SK-N-SH (cell line): Measurements from ENCODE around the gene PBX3. TPM values are rescaled to one million over a fixed set of nuclear protein-coding genes. Genes with fewer than 3 reads are reported as not detected.

ENCODE experiments used
- CTCF ChIA-PET: fragments of 300-600, 350-600 bp; formaldehyde crosslinking; extraction: SDS; loops from one replicate; lab custom pipeline; 2021; lab: Yijun Ruan, JAX
- POLR2A ChIA-PET: fragments of 350-600 bp; sonication (Branson Sonifier 250); formaldehyde crosslinking; extraction: SDS; loops from one replicate; lab custom pipeline; 2020; ENCODE audit warnings: antibody characterized with exemption, inconsistent platforms; lab: Yijun Ruan, JAX
- DNase-seq: peaks from one replicate; pipeline ENCODE4 v3.0.0; 2012
- H2AFZ ChIP-seq: fragments of 200-600 bp; sonication (generic); 2 replicates; pipeline ENCODE4 v1.8.1; 2016; ENCODE audit warnings: antibody characterized with exemption, mild to moderate bottlenecking, low read depth
- H3F3A ChIP-seq: fragments of 200-600 bp; sonication (generic); replicated peaks from 2 replicates; pipeline ENCODE3; 2016; ENCODE audit warnings: antibody characterized with exemption, mild to moderate bottlenecking; ENCODE audit not compliant: insufficient read depth
- H3K27ac ChIP-seq, 2 experiments: fragments of 200-500 bp in 1 of 2; fragments of 200-600 bp in 1 of 2; sonication (Bioruptor generic) in 1 of 2; sonication (generic), shearing (Covaris generic) in 1 of 2; 2 replicates each; pipeline versions ENCODE4 v1.5.1 to v1.6.1; 2014 to 2016; ENCODE audit warnings: low read depth in 2 of 2, inconsistent platforms in 1 of 2, low read length in 1 of 2, mild to moderate bottlenecking in 1 of 2, mixed read lengths in 1 of 2
- H3K27me3 ChIP-seq: fragments of 200-600 bp; sonication (generic), shearing (Covaris generic); 2 replicates; pipeline ENCODE4 v1.6.1; 2016; ENCODE audit warnings: mixed run types; ENCODE audit not compliant: insufficient read depth
- H3K36me3 ChIP-seq, 2 experiments: fragments of 200-500 bp in 1 of 2; fragments of 200-600 bp in 1 of 2; sonication (Bioruptor generic) in 1 of 2; sonication (generic) in 1 of 2; replicated peaks in 1 of 2; 2 replicates each; pipeline versions ENCODE3 to v1.5.1; 2014 to 2016; ENCODE audit warnings: low read length in 1 of 2, mild to moderate bottlenecking in 1 of 2; ENCODE audit not compliant: insufficient read depth in 2 of 2, control insufficient read depth in 1 of 2
- H3K4me1 ChIP-seq, 2 experiments: fragments of 200-500 bp in 1 of 2; fragments of 200-600 bp in 1 of 2; sonication (Bioruptor generic) in 1 of 2; sonication (generic), shearing (Covaris generic) in 1 of 2; 2 replicates each; pipeline versions ENCODE4 v1.5.1 to v1.6.1; 2014 to 2016; ENCODE audit warnings: low read depth in 1 of 2, low read length in 1 of 2, mixed run types in 1 of 2; ENCODE audit not compliant: insufficient read depth in 2 of 2, control insufficient read depth in 1 of 2
- H3K4me2 ChIP-seq: fragments of 200-600 bp; sonication (generic), shearing (Covaris generic); 2 replicates; pipeline ENCODE4 v1.6.1; 2017; ENCODE audit warnings: mixed run types
- H3K4me3 ChIP-seq, 2 experiments: fragments of 200-500 bp in 1 of 2; fragments of 200-600 bp in 1 of 2; sonication (Bioruptor generic) in 1 of 2; sonication (generic), shearing (Covaris generic) in 1 of 2; 2 replicates each; pipeline versions ENCODE4 v1.5.1 to v1.8.1; 2014 to 2016; ENCODE audit warnings: low read depth in 2 of 2, inconsistent platforms in 1 of 2, low read length in 1 of 2, mild to moderate bottlenecking in 1 of 2, mixed read lengths in 1 of 2, moderate library complexity in 1 of 2
- H3K79me2 ChIP-seq: fragments of 200-600 bp; sonication (generic); 2 replicates; pipeline ENCODE4 v1.8.1; 2017; ENCODE audit warnings: mild to moderate bottlenecking; ENCODE audit not compliant: insufficient read depth
- H3K9ac ChIP-seq: fragments of 200-600 bp; sonication (generic); 2 replicates; pipeline ENCODE4 v1.6.1; 2017; ENCODE audit warnings: mixed run types
- H3K9me2 ChIP-seq: fragments of 200-600 bp; sonication (generic); 2 replicates; pipeline ENCODE4 v1.6.1; 2017; ENCODE audit warnings: mixed run types
- H3K9me3 ChIP-seq: fragments of 200-600 bp; sonication (generic); 2 replicates; pipeline ENCODE4 v1.6.1; 2017; ENCODE audit warnings: mixed run types, mild to moderate bottlenecking, moderate library complexity
- H4K20me1 ChIP-seq: fragments of 200-600 bp; sonication (generic); 2 replicates; pipeline ENCODE4 v1.6.1; 2017; ENCODE audit warnings: mild to moderate bottlenecking, mixed run types; ENCODE audit not compliant: insufficient read depth
- CHD2 ChIP-seq: fragments of 150-350 bp; IDR thresholded peaks from 2 replicates; pipeline ENCODE4 v1.6.1; 2018; ENCODE audit warnings: low read length; ENCODE audit not compliant: partially characterized antibody
- CTCF ChIP-seq: fragments of 200-600 bp; sonication (generic); IDR thresholded peaks from 2 replicates; pipeline ENCODE4 v1.6.1; 2017; ENCODE audit warnings: antibody characterized with exemption, mild to moderate bottlenecking, moderate library complexity
- EP300 ChIP-seq, 2 experiments: IDR thresholded peaks; 2 replicates each; pipeline versions ENCODE4 v1.4.0 to v1.6.1; 2012; ENCODE audit warnings: borderline replicate concordance in 1 of 2, low read depth in 1 of 2, low read length in 1 of 2
- FOSL2 ChIP-seq: IDR thresholded peaks from 2 replicates; pipeline ENCODE4 v1.4.0; 2012; ENCODE audit warnings: low read depth, mild to moderate bottlenecking, moderate library complexity, borderline replicate concordance
- FOXJ3 ChIP-seq: sonication (generic); formaldehyde crosslinking; IDR thresholded peaks from 2 replicates; pipeline ENCODE4 v1.5.1; 2020; ENCODE audit warnings: mild to moderate bottlenecking, missing genetic modification reagents
- FOXM1 ChIP-seq: IDR thresholded peaks from 2 replicates; pipeline ENCODE4 v1.4.0; 2012; ENCODE audit warnings: low read depth, mild to moderate bottlenecking
- GATA2 ChIP-seq: sonication (generic); formaldehyde crosslinking; IDR thresholded peaks from 2 replicates; pipeline ENCODE4 v1.5.0; 2020; ENCODE audit warnings: mild to moderate bottlenecking, missing genetic modification reagents
- JUND ChIP-seq: IDR thresholded peaks from 2 replicates; pipeline ENCODE4 v1.4.0; 2012
- MAX ChIP-seq: IDR thresholded peaks from 2 replicates; pipeline ENCODE4 v1.4.0; 2012; ENCODE audit warnings: low read depth
- MEF2A ChIP-seq: IDR thresholded peaks from 2 replicates; pipeline ENCODE4 v1.4.0; 2012; ENCODE audit warnings: low read depth, borderline replicate concordance
- MXI1 ChIP-seq: IDR thresholded peaks from 2 replicates; pipeline ENCODE4 v1.6.1; 2012; ENCODE audit warnings: mild to moderate bottlenecking, low read depth, low read length, improper control_type of control experiment
- NFIC ChIP-seq: IDR thresholded peaks from 2 replicates; pipeline ENCODE4 v1.4.0; 2012; ENCODE audit warnings: borderline replicate concordance
- NRF1 ChIP-seq: IDR thresholded peaks from 2 replicates; pipeline ENCODE4 v1.6.1; 2012; ENCODE audit warnings: low read depth, mild to moderate bottlenecking, low read length
- RAD21 ChIP-seq: IDR thresholded peaks from 2 replicates; pipeline ENCODE4 v1.6.1; 2012; ENCODE audit warnings: mild to moderate bottlenecking, low read length
- RXRA ChIP-seq: IDR thresholded peaks from 2 replicates; pipeline ENCODE4 v1.4.0; 2012; ENCODE audit warnings: low read depth, mild to moderate bottlenecking, borderline replicate concordance
- SIN3A ChIP-seq: IDR thresholded peaks from 2 replicates; pipeline ENCODE4 v1.6.1; 2012; ENCODE audit warnings: low read depth, mild to moderate bottlenecking, low read length, moderate library complexity, borderline replicate concordance
- TAF1 ChIP-seq: IDR thresholded peaks from 2 replicates; pipeline ENCODE4 v1.6.1; 2012; ENCODE audit warnings: low read depth, mild to moderate bottlenecking, low read length, moderate library complexity, borderline replicate concordance
- TEAD4 ChIP-seq: IDR thresholded peaks from 2 replicates; pipeline ENCODE4 v1.4.0; 2012; ENCODE audit warnings: mild to moderate bottlenecking, borderline replicate concordance; ENCODE audit not compliant: insufficient read depth
- USF2 ChIP-seq: fragments of 150-350 bp; IDR thresholded peaks from 2 replicates; pipeline ENCODE4 v1.6.1; 2017; ENCODE audit warnings: antibody characterized with exemption, low read length, low read depth, borderline replicate concordance
- ZBTB33 ChIP-seq: IDR thresholded peaks from 2 replicates; pipeline ENCODE4 v1.4.0; 2012; ENCODE audit warnings: low read depth, borderline replicate concordance
- whole genome bisulfite sequencing: methylation state at CpG from one replicate; pipeline ENCODE4 v1.1.6; 2017; ENCODE audit warnings: low lambda C conversion rate; 5-methylcytosine and 5-hydroxymethylcytosine counted together
- polyA plus RNA-seq, 3 experiments: library from polyadenylated mRNA; depleted of rRNA; stranded (reverse); fragments of >200 nt; gene quantifications; 2 replicates each; pipeline ENCODE4 v1.2.3, GENCODE V29; 2012

Gene PBX3
- polyA plus RNA-seq, 1 of the 3 experiments (the other 2 are of a cell fraction), result 73.0 TPM

- Histone ChIP-seq H3K79me2 (peaks cover 98% of the 10 kb centered on the region), H3K27me3 (no peaks in the 10 kb centered on the region), H2AFZ (no peak overlapping the region), H3K9ac (no peak overlapping the region), H4K20me1 (peaks cover 67% of the 10 kb centered on the region), H3F3A (peaks cover 19% of the 10 kb centered on the region), H3K27ac (peak overlapping the region; percentile 10 to 34; a peak in 2 of 4 replicates), H3K9me3 (no peaks in the 10 kb centered on the region), H3K9me2 (no peaks in the 10 kb centered on the region), H3K4me1 (peaks cover 0 to 10% of the 10 kb centered on the region in 2 experiments; a peak in 3 of 4 replicates), H3K36me3 (peaks cover 6 to 53% of the 10 kb centered on the region in 2 experiments), H3K4me2 (no peak overlapping the region), H3K4me3 (no peak overlapping the region)
- 90% methylated on average over 3 of the region's 3 CpGs for WGBS
- ChIA-PET CTCF (interaction anchor here (0.7 to 1.0 kb wide), 2 partner anchors 142 to 665 kb away, joined by 3 read pairs; no protein-coding TSS in a partner anchor), POLR2A (no interaction called here)
- no peak for DNase-seq
- TF ChIP-seq SIN3A (no peak), FOSL2 (no peak), TAF1 (no peak), MXI1 (no peak), JUND (no peak), FOXM1 (no peak), TEAD4 (no peak), RAD21 (no peak), FOXJ3 (CRISPR knock-in tag) (no peak), ZBTB33 (no peak), GATA2 (CRISPR knock-in tag) (no peak)
These were observed 78.6 kb downstream of the PBX3 start for GRCh38 chr9:125825762-125826161.

GRCh38 chr9:125826850-125827249 is 79.7 kb downstream of the PBX3 start:
- WGBS, result 94% methylated on average over 1 of the region's 1 CpG
- Histone ChIP-seq H2AFZ (no peak overlapping the region), H3K9ac (no peak overlapping the region), H3K9me2 (no peaks in the 10 kb centered on the region), H4K20me1 (peaks cover 71% of the 10 kb centered on the region), H3K4me2 (no peak overlapping the region), H3K9me3 (no peaks in the 10 kb centered on the region), H3K27me3 (no peaks in the 10 kb centered on the region), H3F3A (peaks cover 15% of the 10 kb centered on the region), H3K27ac (peak overlapping the region in 1 of 2 experiments; percentile 7; a peak in 1 of 4 replicates), H3K79me2 (peaks cover 98% of the 10 kb centered on the region), H3K36me3 (peaks cover 6 to 53% of the 10 kb centered on the region in 2 experiments), H3K4me1 (peaks cover 0 to 10% of the 10 kb centered on the region in 2 experiments; a peak in 3 of 4 replicates), H3K4me3 (no peak overlapping the region)
- no peak for DNase-seq
- POLR2A ChIA-PET, result interaction anchor here (0.5 kb wide), 1 partner anchor 72 kb away, joined by 3 read pairs; no protein-coding TSS in a partner anchor
- CTCF ChIA-PET, result no interaction called here
- TF ChIP-seq EP300 (IDR thresholded peaks at IDR 0.05; ENCODE audit: borderline replicate concordance in 1 of 2, low read depth in 1 of 2, low read length in 1 of 2) (no peak), ZBTB33 (no peak), RXRA (no peak), CHD2 (no peak), NFIC (no peak), RAD21 (no peak), NRF1 (no peak), MAX (no peak), CTCF (no peak), USF2 (no peak), MEF2A (no peak)
